WTC11 (cell line): ENCODE results near the gene SORCS1. TPM values are rescaled to one million over a fixed set of nuclear protein-coding genes. Genes with fewer than 3 reads are reported as not detected.

Experiments
- ATAC-seq: fragments of 200-7000 bp; cut with Tn5 transposase; 2 replicates; pipeline ENCODE4 v1.10.0; 2021; ENCODE audit warnings: mild to moderate bottlenecking, moderate library complexity
- CTCF ChIA-PET: fragments of 300-600 bp; sonication (Branson Sonifier 250); formaldehyde crosslinking; loops from one replicate; lab custom pipeline; 2021; ENCODE audit warnings: antibody characterized with exemption; lab: Charles Lee
- POLR2A ChIA-PET: fragments of 350-600 bp; sonication (Branson Sonifier 250); formaldehyde crosslinking; loops from one replicate; lab custom pipeline; 2021; ENCODE audit warnings: antibody characterized with exemption; lab: Charles Lee
- DNase-seq: peaks from one replicate; pipeline ENCODE4 v3.0.0; 2021; ENCODE audit warnings: low spot score
- H3K27ac Mint-ChIP-seq: 2 replicates; pipeline ENCODE4 v1.8.0; 2021; ENCODE audit warnings: mixed read lengths
- H3K27me3 Mint-ChIP-seq: 2 replicates; pipeline ENCODE4 v1.8.0; 2021; ENCODE audit warnings: low read depth, mild to moderate bottlenecking, moderate library complexity, mixed read lengths
- H3K36me3 Mint-ChIP-seq: 2 replicates; pipeline ENCODE4 v1.8.0; 2021; ENCODE audit warnings: mixed read lengths
- H3K4me1 Mint-ChIP-seq: 2 replicates; pipeline ENCODE4 v1.8.0; 2022; ENCODE audit warnings: mixed read lengths
- H3K4me3 Mint-ChIP-seq: 2 replicates; pipeline ENCODE4 v1.8.0; 2021; ENCODE audit warnings: mild to moderate bottlenecking, moderate library complexity, mixed read lengths
- H3K9me3 Mint-ChIP-seq: 2 replicates; pipeline ENCODE4 v1.8.0; 2021; ENCODE audit warnings: mixed read lengths
- EMX1 ChIP-seq: fragments of 250-450 bp; sonication (Bioruptor Pico); IDR thresholded peaks from 2 replicates; pipeline ENCODE4 v1.8.0; 2021; ENCODE audit warnings: mild to moderate bottlenecking
- ESRRA ChIP-seq: sonication (generic); formaldehyde crosslinking; IDR thresholded peaks from 2 replicates; pipeline ENCODE4 v1.8.1; 2022; ENCODE audit warnings: mild to moderate bottlenecking, missing genetic modification reagents, borderline replicate concordance
- HMGA2 ChIP-seq: fragments of 250-450 bp; sonication (Bioruptor Pico); IDR thresholded peaks from 2 replicates; pipeline ENCODE4 v1.4.0; 2021; ENCODE audit warnings: mild to moderate bottlenecking, moderate library complexity
- JUN ChIP-seq: sonication (generic); formaldehyde crosslinking; IDR thresholded peaks from 2 replicates; pipeline ENCODE4 v1.8.0; 2023; ENCODE audit warnings: mild to moderate bottlenecking, missing genetic modification reagents
- KAT7 ChIP-seq: sonication (generic); formaldehyde crosslinking; IDR thresholded peaks from 2 replicates; pipeline ENCODE4 v1.8.1; 2023; ENCODE audit warnings: missing genetic modification reagents, mild to moderate bottlenecking, borderline replicate concordance
- NFATC4 ChIP-seq: fragments of 250-450 bp; sonication (Bioruptor Pico); IDR thresholded peaks from 2 replicates; pipeline ENCODE4 v1.9.0; 2021; ENCODE audit warnings: mild to moderate bottlenecking
- NFE2L1 ChIP-seq: sonication (generic); formaldehyde crosslinking; IDR thresholded peaks from 2 replicates; pipeline ENCODE4 v1.8.1; 2023; ENCODE audit warnings: missing genetic modification reagents
- SMAD3 ChIP-seq: sonication (generic); formaldehyde crosslinking; IDR thresholded peaks from 2 replicates; pipeline ENCODE4 v1.8.0; 2022; ENCODE audit warnings: missing genetic modification reagents, mild to moderate bottlenecking, borderline replicate concordance
- SP1 ChIP-seq: sonication (generic); formaldehyde crosslinking; conservative IDR thresholded peaks from 2 replicates; pipeline ENCODE4 v1.8.1; 2022; ENCODE audit warnings: missing genetic modification reagents
- TEAD1 ChIP-seq: sonication (generic); formaldehyde crosslinking; IDR thresholded peaks from 2 replicates; pipeline ENCODE4 v1.8.0; 2022; ENCODE audit warnings: mild to moderate bottlenecking, missing genetic modification reagents
- TP53 ChIP-seq: sonication (generic); formaldehyde crosslinking; IDR thresholded peaks from 2 replicates; pipeline ENCODE4 v1.8.1; 2023; ENCODE audit warnings: mild to moderate bottlenecking, missing genetic modification reagents
- ZNF138 ChIP-seq: sonication (generic); formaldehyde crosslinking; conservative IDR thresholded peaks from 2 replicates; pipeline ENCODE4 v1.8.1; 2022; ENCODE audit warnings: mild to moderate bottlenecking, moderate library complexity, missing genetic modification reagents
- ZNF219 ChIP-seq: sonication (generic); formaldehyde crosslinking; IDR thresholded peaks from 2 replicates; pipeline ENCODE4 v1.8.0; 2023; ENCODE audit warnings: missing genetic modification reagents, mild to moderate bottlenecking, borderline replicate concordance
- ZNF232 ChIP-seq: sonication (generic); formaldehyde crosslinking; IDR thresholded peaks from 2 replicates; pipeline ENCODE4 v1.8.0; 2022; ENCODE audit warnings: mild to moderate bottlenecking, missing genetic modification reagents
- ZNF396 ChIP-seq: fragments of 250-450 bp; sonication (Bioruptor Pico); IDR thresholded peaks from 2 replicates; pipeline ENCODE4 v1.8.0; 2021; ENCODE audit warnings: mild to moderate bottlenecking, moderate library complexity, borderline replicate concordance
- total RNA-seq: library from RNA; stranded (reverse); gene quantifications from 3 replicates; pipeline ENCODE4 v1.2.3, GENCODE V29; 2021
- TF ChIP-seq, protein P1 (sequence below): fragments of 250-450 bp; sonication (Bioruptor Pico); IDR thresholded peaks from 2 replicates; pipeline ENCODE4 v1.9.0; 2021; ENCODE audit warnings: moderate library complexity, mild to moderate bottlenecking, inconsistent platforms, borderline replicate concordance
- TF ChIP-seq, protein P2 (sequence below): sonication (generic); formaldehyde crosslinking; IDR thresholded peaks from 2 replicates; pipeline ENCODE4 v1.8.0; 2022; ENCODE audit warnings: mild to moderate bottlenecking, missing genetic modification reagents
- TF ChIP-seq, protein P3 (sequence below): fragments of 200-600 bp; IDR thresholded peaks from 2 replicates; pipeline ENCODE4 v1.8.0; 2022; ENCODE audit warnings: antibody characterized with exemption
- TF ChIP-seq, protein P4 (sequence below): sonication (generic); formaldehyde crosslinking; IDR thresholded peaks from 2 replicates; pipeline ENCODE4 v1.8.1; 2023; ENCODE audit warnings: mild to moderate bottlenecking, moderate library complexity, missing genetic modification reagents
- TF ChIP-seq, protein P5 (sequence below): sonication (generic); formaldehyde crosslinking; IDR thresholded peaks from 2 replicates; pipeline ENCODE4 v1.8.0; 2023; ENCODE audit warnings: missing genetic modification reagents

Gene SORCS1
- total RNA-seq, 1 experiment from 2014 or later: 3.3 TPM

DNA sequence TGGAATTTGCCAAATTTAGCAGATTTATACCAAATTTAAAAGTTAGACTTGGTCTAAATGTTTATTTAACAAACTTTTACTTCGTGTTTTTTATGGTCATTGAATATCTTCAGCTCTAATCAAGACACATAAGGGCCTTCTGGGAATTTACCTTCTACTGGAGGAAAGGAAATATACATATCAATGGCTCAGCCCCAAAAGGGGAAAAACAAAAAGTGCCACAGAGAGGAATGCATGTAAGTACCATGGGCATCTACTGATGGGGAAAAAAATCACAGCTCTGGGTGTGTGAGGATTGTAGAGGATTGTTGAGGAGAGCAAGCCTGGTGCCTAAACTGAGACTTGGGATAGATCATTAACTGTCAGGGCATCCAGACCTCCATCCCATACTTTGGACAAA, 260.3 kb downstream of the SORCS1 start:
- no peaks in the 10 kb centered on the region for H3K36me3 Mint-ChIP-seq

DNA sequence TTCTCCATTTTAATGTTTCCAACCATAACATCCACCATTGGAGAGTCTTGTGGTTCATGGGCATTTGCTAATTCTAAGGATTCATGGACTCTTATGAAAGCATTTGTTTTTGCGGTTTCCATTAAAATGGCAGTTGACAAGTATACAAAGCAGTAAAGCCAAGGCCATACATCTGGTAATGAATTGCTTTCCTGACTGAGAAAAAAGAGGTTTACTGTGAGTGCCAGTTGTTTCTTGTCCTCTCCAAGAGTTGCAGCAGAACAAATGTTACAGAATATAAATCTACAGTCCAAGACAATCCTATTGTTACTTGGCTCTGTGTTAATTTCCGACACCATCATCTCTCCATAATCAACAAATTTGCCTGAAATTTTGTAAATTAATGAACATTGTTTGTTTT, 261.3 kb downstream of the SORCS1 start:
- no peak overlapping the region for H3K27ac Mint-ChIP-seq
- ChIA-PET POLR2A (no interaction called here), CTCF (no interaction called here)
- ATAC-seq: no peak
- no peaks in the 10 kb centered on the region for H3K27me3 Mint-ChIP-seq
- H3K4me1 Mint-ChIP-seq: peaks cover 18% of the 10 kb centered on the region
- no peak for TF ChIP-seq ZNF138
- no peaks in the 10 kb centered on the region for H3K9me3 Mint-ChIP-seq
- no peak for DNase-seq
- H3K4me3 Mint-ChIP-seq: no peak overlapping the region
- no peaks in the 10 kb centered on the region for H3K36me3 Mint-ChIP-seq

More for the DNA sequence above, 260.3 kb downstream of the SORCS1 start:
- H3K9me3 Mint-ChIP-seq: no peaks in the 10 kb centered on the region
- H3K4me3 Mint-ChIP-seq: no peak overlapping the region
- peaks cover 28% of the 10 kb centered on the region for H3K4me1 Mint-ChIP-seq
- ChIA-PET CTCF (interaction anchor here (1.4 kb wide), 1 partner anchor 199 kb away, joined by 5 read pairs; no protein-coding TSS in a partner anchor), POLR2A (no interaction called here)
- no peak overlapping the region for H3K27ac Mint-ChIP-seq
- DNase-seq: no peak
- ATAC-seq: peak; percentile 69
- H3K27me3 Mint-ChIP-seq: no peaks in the 10 kb centered on the region
- TF ChIP-seq JUN (CRISPR knock-in tag) (no peak), KAT7 (CRISPR knock-in tag) (no peak), ZNF232 (CRISPR knock-in tag) (no peak), SMAD3 (CRISPR knock-in tag) (no peak), EMX1 (CRISPR knock-in tag) (no peak), TEAD1 (no peak), ZNF396 (CRISPR knock-in tag) (no peak), ESRRA (CRISPR knock-in tag) (no peak), ZNF219 (no peak), TP53 (no peak), SP1 (CRISPR knock-in tag) (no peak), NFATC4 (CRISPR knock-in tag) (no peak), ZNF138 (no peak), HMGA2 (CRISPR knock-in tag) (no peak), NFE2L1 (no peak)
- TF ChIP-seq, protein P1, sequence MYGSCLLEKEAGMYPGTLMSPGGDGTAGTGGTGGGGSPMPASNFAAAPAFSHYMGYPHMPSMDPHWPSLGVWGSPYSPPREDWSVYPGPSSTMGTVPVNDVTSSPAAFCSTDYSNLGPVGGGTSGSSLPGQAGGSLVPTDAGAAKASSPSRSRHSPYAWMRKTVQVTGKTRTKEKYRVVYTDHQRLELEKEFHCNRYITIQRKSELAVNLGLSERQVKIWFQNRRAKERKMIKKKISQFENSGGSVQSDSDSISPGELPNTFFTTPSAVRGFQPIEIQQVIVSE (CRISPR knock-in tag): no peak
- TF ChIP-seq, protein P2, sequence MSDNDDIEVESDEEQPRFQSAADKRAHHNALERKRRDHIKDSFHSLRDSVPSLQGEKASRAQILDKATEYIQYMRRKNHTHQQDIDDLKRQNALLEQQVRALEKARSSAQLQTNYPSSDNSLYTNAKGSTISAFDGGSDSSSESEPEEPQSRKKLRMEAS (CRISPR knock-in tag): no peak
- TF ChIP-seq, protein P3, sequence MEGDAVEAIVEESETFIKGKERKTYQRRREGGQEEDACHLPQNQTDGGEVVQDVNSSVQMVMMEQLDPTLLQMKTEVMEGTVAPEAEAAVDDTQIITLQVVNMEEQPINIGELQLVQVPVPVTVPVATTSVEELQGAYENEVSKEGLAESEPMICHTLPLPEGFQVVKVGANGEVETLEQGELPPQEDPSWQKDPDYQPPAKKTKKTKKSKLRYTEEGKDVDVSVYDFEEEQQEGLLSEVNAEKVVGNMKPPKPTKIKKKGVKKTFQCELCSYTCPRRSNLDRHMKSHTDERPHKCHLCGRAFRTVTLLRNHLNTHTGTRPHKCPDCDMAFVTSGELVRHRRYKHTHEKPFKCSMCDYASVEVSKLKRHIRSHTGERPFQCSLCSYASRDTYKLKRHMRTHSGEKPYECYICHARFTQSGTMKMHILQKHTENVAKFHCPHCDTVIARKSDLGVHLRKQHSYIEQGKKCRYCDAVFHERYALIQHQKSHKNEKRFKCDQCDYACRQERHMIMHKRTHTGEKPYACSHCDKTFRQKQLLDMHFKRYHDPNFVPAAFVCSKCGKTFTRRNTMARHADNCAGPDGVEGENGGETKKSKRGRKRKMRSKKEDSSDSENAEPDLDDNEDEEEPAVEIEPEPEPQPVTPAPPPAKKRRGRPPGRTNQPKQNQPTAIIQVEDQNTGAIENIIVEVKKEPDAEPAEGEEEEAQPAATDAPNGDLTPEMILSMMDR: no peak
- TF ChIP-seq, protein P4, sequence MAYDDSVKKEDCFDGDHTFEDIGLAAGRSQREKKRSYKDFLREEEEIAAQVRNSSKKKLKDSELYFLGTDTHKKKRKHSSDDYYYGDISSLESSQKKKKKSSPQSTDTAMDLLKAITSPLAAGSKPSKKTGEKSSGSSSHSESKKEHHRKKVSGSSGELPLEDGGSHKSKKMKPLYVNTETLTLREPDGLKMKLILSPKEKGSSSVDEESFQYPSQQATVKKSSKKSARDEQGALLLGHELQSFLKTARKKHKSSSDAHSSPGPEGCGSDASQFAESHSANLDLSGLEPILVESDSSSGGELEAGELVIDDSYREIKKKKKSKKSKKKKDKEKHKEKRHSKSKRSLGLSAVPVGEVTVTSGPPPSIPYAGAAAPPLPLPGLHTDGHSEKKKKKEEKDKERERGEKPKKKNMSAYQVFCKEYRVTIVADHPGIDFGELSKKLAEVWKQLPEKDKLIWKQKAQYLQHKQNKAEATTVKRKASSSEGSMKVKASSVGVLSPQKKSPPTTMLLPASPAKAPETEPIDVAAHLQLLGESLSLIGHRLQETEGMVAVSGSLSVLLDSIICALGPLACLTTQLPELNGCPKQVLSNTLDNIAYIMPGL (CRISPR knock-in tag): no peak
- TF ChIP-seq, protein P5, sequence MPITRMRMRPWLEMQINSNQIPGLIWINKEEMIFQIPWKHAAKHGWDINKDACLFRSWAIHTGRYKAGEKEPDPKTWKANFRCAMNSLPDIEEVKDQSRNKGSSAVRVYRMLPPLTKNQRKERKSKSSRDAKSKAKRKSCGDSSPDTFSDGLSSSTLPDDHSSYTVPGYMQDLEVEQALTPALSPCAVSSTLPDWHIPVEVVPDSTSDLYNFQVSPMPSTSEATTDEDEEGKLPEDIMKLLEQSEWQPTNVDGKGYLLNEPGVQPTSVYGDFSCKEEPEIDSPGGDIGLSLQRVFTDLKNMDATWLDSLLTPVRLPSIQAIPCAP (CRISPR knock-in tag): no peak
